Measurements from ENCODE around the gene ATG4B.

ATG4B gene

DNA sequence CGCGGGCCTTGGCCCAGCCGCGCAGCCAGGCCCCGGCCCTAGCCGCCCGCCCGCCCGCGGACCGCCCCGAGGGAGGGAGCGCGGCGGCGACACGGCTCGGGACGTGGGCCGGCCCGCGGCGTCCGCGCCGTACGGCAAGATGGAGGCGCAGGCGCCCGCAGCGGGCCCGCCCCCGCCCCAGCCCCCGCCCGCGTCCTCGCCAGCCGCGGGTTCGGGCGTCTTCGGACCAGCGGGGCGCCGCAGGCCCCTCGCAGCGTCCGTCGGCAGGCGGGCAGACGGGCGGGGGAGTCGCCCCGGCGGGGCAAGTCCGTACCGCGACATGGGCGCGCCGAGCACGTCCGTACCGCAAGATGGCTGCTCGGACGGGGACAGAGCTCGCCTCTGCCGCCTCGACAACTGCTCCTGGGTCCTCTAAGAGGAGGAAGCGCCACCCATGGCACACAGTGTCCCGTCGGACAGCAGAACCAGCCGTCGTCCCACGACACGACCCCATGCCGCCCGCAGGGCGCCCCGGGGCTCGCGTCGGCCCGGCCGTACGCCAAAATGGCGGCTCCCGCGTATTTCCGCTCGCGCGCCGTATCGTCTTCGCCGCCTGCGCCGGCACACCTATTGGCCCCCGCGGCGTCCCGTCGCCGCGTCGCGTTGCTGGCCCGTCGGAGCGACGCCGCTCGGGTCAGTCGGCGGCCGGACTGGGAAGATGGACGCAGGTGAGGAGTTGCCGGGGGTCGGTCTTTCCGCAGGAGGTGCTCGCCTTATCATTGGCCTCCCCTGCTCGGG is at the start of gene ATG4B, which contains the start of gene THAP4:
Gene ATG4B (plus strand): TSS at position 676 of the 777 bp plus-strand sequence. CDS start 22 bp downstream, at position 698.
Gene THAP4 (minus strand): TSS at position 141 of the 777 bp plus-strand sequence. CDS start 141 bp downstream, outside the sequence.
- TF ChIP-seq GATA3 (IDR thresholded peaks at IDR 0.05; ENCODE audit: low read depth, low read length) (no peak), GATA2 (IDR thresholded peaks at IDR 0.05; ENCODE audit: low read depth, low read length) (no peak; the same call in 1 of the 2 replicates)

GRCh38 chr2:241592126-241592845 is 45.2 kb upstream of the ATG4B start:
- TF ChIP-seq GATA3 (IDR thresholded peaks at IDR 0.05; ENCODE audit: low read depth, low read length), result no peak
- TF ChIP-seq GATA2 (IDR thresholded peaks at IDR 0.05; ENCODE audit: low read depth, low read length), result no peak

GRCh38 chr2:241593271-241593670 is 44.2 kb upstream of the ATG4B start:
- TF ChIP-seq GATA2 (IDR thresholded peaks at IDR 0.05; ENCODE audit: low read depth, low read length) (no peak), GATA3 (IDR thresholded peaks at IDR 0.05; ENCODE audit: low read depth, low read length) (no peak)

DNA sequence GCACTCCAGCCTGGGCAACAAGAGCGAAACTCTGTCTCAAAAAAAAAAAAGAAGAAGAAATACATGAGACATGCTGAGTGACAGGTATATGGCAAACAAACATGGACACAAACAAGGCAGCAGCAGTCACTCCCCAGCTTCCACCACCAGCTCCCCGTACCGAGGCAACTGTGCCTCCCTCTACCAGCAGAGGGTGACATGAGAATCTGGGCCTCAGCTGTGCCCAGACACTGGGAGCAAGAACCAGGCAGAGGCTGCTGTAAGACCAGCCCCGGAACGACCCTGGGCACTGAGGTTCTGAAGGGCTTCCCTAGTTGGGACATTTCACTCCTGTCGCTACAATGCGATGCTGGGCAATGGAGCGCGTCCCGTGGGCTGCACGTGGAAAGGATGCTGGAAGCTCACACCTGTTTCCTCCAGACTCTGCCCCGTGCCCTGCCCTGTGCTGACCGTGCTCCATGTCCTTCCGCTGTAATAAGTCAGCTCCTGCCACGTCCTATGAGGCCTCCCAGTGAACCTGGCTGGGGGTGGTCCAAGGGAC is 41.8 kb upstream of the ATG4B start:
- TF ChIP-seq GATA3 (IDR thresholded peaks at IDR 0.05; ENCODE audit: low read depth, low read length), result no peak
- no peak for TF ChIP-seq GATA2 (IDR thresholded peaks at IDR 0.05; ENCODE audit: low read depth, low read length)

GRCh38 chr2:241597561-241597960 is 39.9 kb upstream of the ATG4B start:
- TF ChIP-seq GATA2 (IDR thresholded peaks at IDR 0.05; ENCODE audit: low read depth, low read length), result no peak
- no peak for TF ChIP-seq GATA3 (IDR thresholded peaks at IDR 0.05; ENCODE audit: low read depth, low read length)

- TF ChIP-seq GATA2 (IDR thresholded peaks at IDR 0.05; ENCODE audit: low read depth, low read length) (no peak), GATA3 (IDR thresholded peaks at IDR 0.05; ENCODE audit: low read depth, low read length) (no peak)
These were observed 39.4 kb upstream of the ATG4B start for GRCh38 chr2:241598061-241598460.

GRCh38 chr2:241598487-241598886 is 39.0 kb upstream of the ATG4B start:
- TF ChIP-seq GATA2 (IDR thresholded peaks at IDR 0.05; ENCODE audit: low read depth, low read length), result no peak
- TF ChIP-seq GATA3 (IDR thresholded peaks at IDR 0.05; ENCODE audit: low read depth, low read length), result no peak

DNA sequence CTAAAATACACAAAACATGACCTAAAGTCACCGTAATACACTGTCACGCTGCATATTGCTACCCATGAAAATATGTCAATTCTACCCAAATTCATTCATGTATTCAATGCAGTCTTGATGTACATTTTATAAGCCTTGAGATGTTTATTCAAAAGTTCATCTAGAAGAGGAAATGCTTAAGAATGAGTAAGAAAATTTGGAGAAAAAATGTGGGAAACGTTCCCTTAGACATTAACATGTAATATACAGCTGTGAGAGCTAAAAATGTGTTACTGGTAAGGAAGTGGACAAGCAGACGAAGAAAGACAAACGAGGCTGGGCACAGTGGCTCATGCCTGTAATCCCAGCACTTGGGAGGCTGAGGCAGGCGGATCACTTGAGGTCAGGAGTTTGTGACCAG is 37.9 kb upstream of the ATG4B start:
- TF ChIP-seq GATA2 (IDR thresholded peaks at IDR 0.05; ENCODE audit: low read depth, low read length) (no peak), GATA3 (IDR thresholded peaks at IDR 0.05; ENCODE audit: low read depth, low read length) (no peak)

DNA sequence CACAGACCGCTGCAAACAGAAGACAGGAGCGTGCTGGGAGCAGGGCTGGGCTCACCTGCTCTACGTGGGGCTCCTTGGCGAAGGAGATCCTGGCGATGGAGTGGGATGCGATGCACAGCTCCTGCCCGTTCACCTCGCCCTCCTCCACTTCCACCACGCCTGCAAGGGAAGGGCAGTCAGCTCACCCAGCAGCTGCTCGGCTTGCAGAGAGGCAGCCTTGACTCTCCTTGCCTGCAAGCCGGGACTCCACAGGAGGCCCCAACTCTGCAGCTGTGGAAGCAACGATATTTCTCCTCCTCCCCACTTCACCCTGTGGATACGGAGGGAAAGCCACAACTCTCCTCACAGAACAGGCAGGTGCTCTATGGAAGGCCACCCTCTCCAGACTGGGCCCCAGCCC is 35.7 kb upstream of the ATG4B start:
- no peak for TF ChIP-seq GATA2 (IDR thresholded peaks at IDR 0.05; ENCODE audit: low read depth, low read length)

- no peak for TF ChIP-seq GATA2 (IDR thresholded peaks at IDR 0.05; ENCODE audit: low read depth, low read length)
These were observed 34.8 kb upstream of the ATG4B start for GRCh38 chr2:241602720-241603119.

GRCh38 chr2:241603686-241604085 is 33.8 kb upstream of the ATG4B start:
- TF ChIP-seq GATA3 (IDR thresholded peaks at IDR 0.05; ENCODE audit: low read depth, low read length) (no peak), GATA2 (IDR thresholded peaks at IDR 0.05; ENCODE audit: low read depth, low read length) (no peak)

DNA sequence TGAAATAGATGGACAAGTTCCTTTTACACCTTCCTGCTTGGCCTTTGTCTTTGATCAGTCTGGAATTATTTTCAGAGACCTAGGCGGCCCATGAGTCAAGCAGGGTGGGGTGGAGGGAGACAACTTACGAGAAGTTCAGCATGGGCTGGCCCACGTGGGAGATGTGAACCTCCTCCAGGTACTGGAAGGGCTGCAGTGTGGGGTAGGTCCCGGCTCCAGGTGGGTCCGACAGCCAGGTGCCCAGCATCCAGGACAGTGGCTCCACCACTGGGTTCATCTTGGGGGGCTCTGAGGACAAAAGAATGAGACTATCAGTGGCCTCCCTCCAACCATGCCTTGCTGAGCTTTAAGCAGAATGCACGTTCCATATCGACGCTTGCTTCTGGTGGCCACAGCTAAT is 31.3 kb upstream of the ATG4B start:
- TF ChIP-seq GATA3 (IDR thresholded peaks at IDR 0.05; ENCODE audit: low read depth, low read length), result no peak
- no peak for TF ChIP-seq GATA2 (IDR thresholded peaks at IDR 0.05; ENCODE audit: low read depth, low read length)

DNA sequence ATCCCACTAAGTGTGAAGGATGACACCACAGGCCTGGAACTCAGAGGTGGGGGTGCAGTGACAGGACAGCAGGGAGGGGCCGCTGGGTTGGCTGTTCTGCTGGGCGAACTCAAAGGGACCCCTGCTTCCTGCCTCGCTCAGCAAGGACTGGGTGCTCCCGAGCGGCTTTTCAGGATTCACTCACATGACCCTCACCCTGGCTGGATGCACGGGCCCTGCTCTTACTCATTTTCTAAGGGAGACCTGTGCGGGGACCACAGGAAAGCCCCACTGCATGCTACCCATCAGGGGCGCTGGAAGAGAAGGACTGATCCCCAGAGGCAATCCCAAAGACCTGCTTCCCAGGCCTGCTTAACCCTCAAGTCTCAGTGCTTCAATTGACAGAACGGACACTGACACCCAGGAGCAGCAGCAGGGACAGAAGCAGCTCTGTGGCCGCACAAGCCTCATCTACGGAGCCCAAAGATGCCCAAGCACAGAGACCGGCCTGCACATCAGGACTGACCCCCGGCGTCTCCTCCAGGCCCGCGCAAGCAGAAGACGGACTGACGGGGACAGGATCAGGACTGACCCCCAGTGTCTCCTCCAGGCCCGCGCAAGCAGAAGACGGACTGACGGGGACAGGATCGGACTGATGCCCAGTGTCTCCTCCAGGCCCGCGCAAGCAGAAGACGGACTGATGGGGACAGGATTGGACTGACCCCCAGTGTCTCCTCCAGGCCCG is 30.2 kb upstream of the ATG4B start:
- no peak for TF ChIP-seq GATA3 (IDR thresholded peaks at IDR 0.05; ENCODE audit: low read depth, low read length)
- TF ChIP-seq GATA2 (IDR thresholded peaks at IDR 0.05; ENCODE audit: low read depth, low read length), result no peak

- no peak for TF ChIP-seq GATA3 (IDR thresholded peaks at IDR 0.05; ENCODE audit: low read depth, low read length)
- TF ChIP-seq GATA2 (IDR thresholded peaks at IDR 0.05; ENCODE audit: low read depth, low read length), result no peak
These were observed 28.6 kb upstream of the ATG4B start for GRCh38 chr2:241608881-241609280.

Data from SH-SY5Y (cell line).